ENCODE measurements around the gene RBPMS2. TPM values are rescaled to one million over a fixed set of nuclear protein-coding genes. Genes with fewer than 3 reads are reported as not detected.

Gene RBPMS2
- total RNA-seq, 1 donor = 0.09 TPM

DNA sequence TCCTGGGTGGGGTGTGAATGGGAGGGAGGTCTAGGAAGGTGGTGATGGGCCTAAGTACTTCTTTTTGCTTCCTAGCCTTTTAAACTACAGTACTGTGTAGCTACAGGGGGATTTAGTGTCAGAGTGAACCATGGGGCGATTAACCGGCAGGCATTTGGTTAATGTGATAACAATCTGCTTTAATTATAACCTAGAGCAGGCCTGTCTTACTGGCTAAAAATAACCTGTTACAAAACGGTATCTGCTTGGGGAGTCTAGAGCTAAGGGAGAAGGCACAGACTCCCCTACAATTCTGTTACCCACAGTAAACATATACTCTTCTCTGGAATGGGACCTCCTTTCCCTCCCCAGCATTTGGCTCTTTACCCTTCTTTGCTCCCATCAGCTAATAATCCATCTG is 85.4 kb downstream of the RBPMS2 start:
- no peak overlapping the region for H3K4me3 ChIP-seq (ENCODE audit: low read depth, low read length)
- no peak for DNase-seq (ENCODE audit: low read depth)
- no peak for TF ChIP-seq CTCF (IDR thresholded peaks at IDR 0.05; ENCODE audit: insufficient read depth, low read length)

Small RNA genes lying within 50 kb of the gene (small RNA-seq; reads per million reads assigned to genes)
- gene AC100830.2 (not detected), gene MIR1272 (not detected)

Other genes starting within 250 kb of the RBPMS2 start
- gene PIF1, start 50.1 kb upstream of the RBPMS2 start, total RNA-seq (ENCODE audit: low replicate concordance) = 2.0 and 7.4 TPM in 2 replicates
- 16.0 and 21.8 TPM in 2 replicates for gene PLEKHO2, start 66.3 kb upstream of the RBPMS2 start, total RNA-seq (ENCODE audit: low replicate concordance)
- gene ANKDD1A, start 136.3 kb upstream of the RBPMS2 start, total RNA-seq (ENCODE audit: low replicate concordance) = 2.9 and 5.1 TPM in 2 replicates
- gene SPG21, start 214.3 kb upstream of the RBPMS2 start, total RNA-seq (ENCODE audit: low replicate concordance) = 73.6 and 104 TPM in 2 replicates

Data from fibroblast of the aortic adventitia (primary cell).